A673 (cell line): ENCODE measurements around the gene DCLK2.

ENCODE experiments used
- CTCF ChIP-seq: fragments of 300-800, 200-600 bp; sonication (generic); conservative IDR thresholded peaks from 2 replicates; pipeline ENCODE4 v1.5.1; 2017; ENCODE audit warnings: low read depth, mild to moderate bottlenecking, antibody characterized with exemption, low read length, moderate library complexity, mixed read lengths
- EZH2 ChIP-seq: fragments of 200-600 bp; sonication (generic); IDR thresholded peaks from 2 replicates; pipeline ENCODE4 v1.6.1; 2017; ENCODE audit warnings: borderline replicate concordance, low read depth, mild to moderate bottlenecking, mixed read lengths, antibody characterized with exemption, low read length; ENCODE audit not compliant: poor library complexity, severe bottlenecking

- no peak for TF ChIP-seq CTCF
- no peak for TF ChIP-seq EZH2
These were observed 4.2 kb upstream of the DCLK2 start for GRCh38 chr4:150074064-150074463.
